Umbilical cord (tissue), 2 donors: ENCODE results near the gene HAPLN2. TPM values are rescaled to one million over a fixed set of nuclear protein-coding genes. Genes with fewer than 3 reads are reported as not detected.
A peak's percentile ranks its signal among the peaks of the same experiment; 100 is the strongest.
"Not testable (repeated sequence)": the region's sequence is repeated elsewhere in the genome, so short reads cannot be mapped to it uniquely, and the experiment has no call there.

Experiments used
- DNase-seq: peaks from one replicate; pipeline ENCODE4 v3.0.0-alpha.2; 2015; ENCODE audit warnings: low spot score
- total RNA-seq: library from RNA; depleted of rRNA; stranded (reverse); fragments of >200 nt; gene quantifications from one replicate; pipeline ENCODE4 v1.2.3, GENCODE V29; 2014; ENCODE audit warnings: low replicate concordance; ENCODE audit not compliant: insufficient read depth

HAPLN2 gene
- total RNA-seq, result not detected

DNA sequence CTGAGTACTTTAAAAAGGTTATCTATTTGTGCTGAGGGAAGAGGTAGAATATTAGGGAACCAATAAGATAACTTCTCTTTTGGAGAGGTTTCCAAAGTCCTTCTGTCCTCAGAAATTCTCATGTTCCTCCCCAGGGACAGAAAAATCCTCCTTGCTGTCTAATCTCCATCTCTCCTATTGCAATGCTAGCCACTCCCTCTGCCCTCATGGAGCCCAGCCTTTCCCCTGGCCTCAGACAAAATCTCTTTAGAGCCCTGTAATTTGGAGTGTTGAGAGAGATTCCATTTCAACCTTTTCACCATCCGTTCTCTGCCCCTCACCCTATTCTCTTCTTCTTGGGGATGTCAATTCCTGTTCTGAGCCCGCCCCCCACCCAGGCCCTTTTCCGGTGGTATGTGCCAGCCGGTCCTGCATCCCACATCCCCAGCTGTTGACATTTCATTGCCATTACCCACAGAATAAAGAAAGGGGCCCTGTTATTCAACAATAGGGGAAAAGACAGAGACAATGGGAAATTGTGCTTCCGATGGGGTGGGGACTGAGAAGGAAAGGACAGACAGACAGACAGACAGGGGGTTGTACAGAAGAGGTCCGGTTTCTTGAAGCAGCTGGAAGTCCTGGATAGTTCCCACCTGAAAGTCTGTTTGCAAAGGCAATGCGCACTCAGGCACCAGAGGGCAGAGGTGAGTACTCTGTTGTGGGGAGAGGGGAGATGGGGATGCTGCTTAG, at the start of gene HAPLN2:
TSS of gene HAPLN2 (plus strand) at position 563 of the 729 bp plus-strand sequence. CDS start 4,076 bp downstream, outside the sequence.
- no peak for DNase-seq

DNA sequence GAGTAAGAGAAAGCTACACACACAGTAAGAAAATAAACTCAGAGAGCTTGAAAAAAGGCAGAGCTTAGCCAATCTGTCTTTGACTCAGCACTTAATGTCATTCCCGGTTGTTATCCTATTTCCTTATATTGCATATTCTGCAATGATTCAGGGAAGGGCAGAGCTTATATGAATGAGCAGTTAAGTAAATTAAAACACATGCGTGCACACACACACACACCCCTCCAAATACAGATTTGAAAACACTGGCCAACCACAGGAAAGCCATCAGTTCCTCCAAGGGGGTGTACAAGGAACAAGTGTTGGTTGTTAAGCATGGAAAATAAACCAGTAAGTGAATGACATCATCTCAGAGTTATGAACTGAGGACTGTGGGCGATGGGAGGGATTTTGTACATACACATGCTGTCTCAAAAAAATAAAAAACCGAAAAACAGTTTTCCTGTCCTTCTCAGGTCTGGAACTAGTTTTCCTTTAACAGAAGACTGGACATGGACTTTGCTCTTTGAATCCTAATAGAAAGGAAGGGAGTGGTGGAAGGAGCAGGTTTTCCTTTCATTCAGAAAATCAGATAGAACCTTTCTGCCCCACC, 47.9 kb upstream of the HAPLN2 start:
- DNase-seq, result peak; percentile 59

GRCh38 chr1:156571919-156572662, 47.1 kb upstream of the HAPLN2 start, which contains the start of gene IQGAP3:
Gene IQGAP3, minus strand, starts transcription at chr1:156572565. Its CDS starts 36 bp downstream, at chr1:156572529.
- peak; percentile 87 for DNase-seq

- no peak for DNase-seq
These were observed 46.6 kb upstream of the HAPLN2 start for GRCh38 chr1:156572663-156573018.

- DNase-seq, result no peak
These were observed 45.1 kb upstream of the HAPLN2 start for GRCh38 chr1:156574039-156574633.

GRCh38 chr1:156577550-156577949, 41.7 kb upstream of the HAPLN2 start:
- no peak for DNase-seq

GRCh38 chr1:156578055-156578454, 41.2 kb upstream of the HAPLN2 start:
- DNase-seq, result no peak

DNA sequence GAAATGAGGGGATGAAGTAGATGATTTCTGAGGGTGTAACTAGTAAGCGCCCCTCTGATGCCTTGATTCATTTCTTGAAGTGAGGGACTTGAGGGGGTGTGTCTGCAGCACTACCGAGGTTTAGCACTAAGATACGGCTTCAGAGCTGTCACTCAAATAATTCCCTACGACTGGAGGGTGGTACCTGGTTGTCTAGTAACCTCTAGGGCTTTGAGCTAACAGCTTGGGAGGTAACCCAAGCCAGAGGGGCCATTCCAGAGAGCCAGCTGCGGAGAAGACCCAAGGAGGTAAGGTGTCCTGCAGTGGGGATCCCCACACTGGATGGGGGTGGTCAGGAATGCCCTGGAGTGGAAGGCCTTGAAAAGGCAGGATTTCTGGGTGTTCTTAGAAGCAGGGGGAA, 39.7 kb upstream of the HAPLN2 start, which contains the start of gene TTC24:
TSS of gene TTC24 (plus strand) at position 252 of the 400 bp plus-strand sequence. CDS start 1,642 bp downstream, outside the sequence.
- no peak for DNase-seq

GRCh38 chr1:156581661-156582387, 37.4 kb upstream of the HAPLN2 start:
- no peak for DNase-seq

- DNase-seq, result no peak
These were observed 36.7 kb upstream of the HAPLN2 start for GRCh38 chr1:156582388-156583017.

DNA sequence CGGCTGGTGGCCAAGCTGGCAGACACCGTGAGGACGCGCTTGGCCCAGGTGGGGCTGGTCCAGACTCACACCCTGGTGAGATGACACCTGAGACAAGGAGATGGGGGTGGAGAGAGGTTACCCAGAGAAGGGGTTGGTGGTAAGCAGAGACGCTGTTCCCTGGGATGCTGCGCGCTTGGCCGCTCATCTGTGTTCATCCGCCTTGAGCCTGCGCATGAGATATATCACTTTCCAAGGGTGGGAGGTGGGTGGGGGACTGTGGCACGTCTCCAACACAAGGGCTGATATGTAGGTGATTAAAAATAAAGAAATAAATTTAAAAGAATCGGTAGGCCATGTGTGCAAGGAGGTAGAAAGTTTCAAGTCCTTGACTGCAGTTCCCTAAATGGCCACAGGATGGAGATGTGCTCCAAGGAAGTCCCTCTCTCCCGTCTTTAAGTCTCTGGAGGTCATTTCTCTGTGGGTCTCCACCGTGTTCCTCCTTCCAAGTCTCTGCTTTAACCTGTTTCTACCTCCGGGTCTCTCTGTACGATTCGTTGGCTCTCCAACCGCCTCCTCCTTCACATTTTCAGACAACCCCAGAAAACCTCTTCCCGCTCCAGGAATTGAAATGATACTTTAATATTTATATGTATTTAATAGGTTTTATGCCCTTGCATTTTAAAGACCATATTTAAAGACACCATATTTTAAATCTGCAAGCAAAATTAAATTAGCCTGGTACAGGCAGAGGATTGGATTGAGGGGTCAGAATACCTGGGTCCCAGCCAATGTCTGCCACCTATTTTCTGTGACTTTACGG, 35.2 kb upstream of the HAPLN2 start:
- DNase-seq, result peak; percentile 79

DNA sequence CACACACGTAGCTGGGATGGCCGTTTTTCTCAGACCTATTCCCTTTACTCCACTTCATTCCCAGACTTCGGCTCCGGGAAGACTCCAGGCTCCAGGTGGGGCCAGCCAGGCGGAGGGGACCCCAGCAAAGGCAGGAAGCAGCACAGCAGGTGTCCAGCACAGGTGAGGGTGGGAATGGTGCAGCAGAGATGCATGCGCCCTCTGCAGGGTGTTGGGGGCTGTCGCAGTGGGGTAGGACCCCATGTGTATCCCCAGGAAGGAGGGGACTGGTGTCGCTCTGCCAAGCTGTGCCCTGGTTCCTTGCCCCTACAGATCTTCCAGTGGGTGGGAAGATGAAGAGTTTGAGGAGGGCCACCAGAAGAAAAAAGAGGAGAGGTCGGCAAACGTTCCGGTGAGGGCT, 34.4 kb upstream of the HAPLN2 start:
- DNase-seq, result no peak

GRCh38 chr1:156586323-156586722, 32.9 kb upstream of the HAPLN2 start:
- no peak for DNase-seq

- DNase-seq, result no peak
These were observed 32.2 kb upstream of the HAPLN2 start for GRCh38 chr1:156586892-156587477.

DNA sequence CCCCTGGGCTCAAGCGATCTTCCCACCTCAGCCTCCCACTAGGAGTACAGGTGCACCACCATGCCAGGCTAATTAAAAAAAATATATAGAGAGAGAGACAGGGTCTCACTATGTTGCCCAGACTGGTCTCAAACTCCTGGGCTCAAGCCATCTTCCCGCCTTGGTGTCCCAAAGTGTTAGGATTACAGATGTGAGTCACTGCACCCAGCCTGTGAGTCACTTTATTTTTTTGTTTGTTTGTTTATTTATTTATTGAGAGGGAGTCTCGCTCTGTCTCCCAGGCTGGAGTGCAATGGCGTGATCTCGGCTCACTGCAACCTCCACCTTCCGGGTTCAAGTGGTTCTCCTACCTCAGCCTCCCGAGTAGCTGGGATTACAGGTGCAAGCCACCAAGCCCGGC, 31.3 kb upstream of the HAPLN2 start:
- DNase-seq, result not testable (repeated sequence)

GRCh38 chr1:156589546-156589945, 29.7 kb upstream of the HAPLN2 start:
- no peak for DNase-seq

GRCh38 chr1:156590326-156591180, 28.7 kb upstream of the HAPLN2 start:
- DNase-seq, result no peak

DNA sequence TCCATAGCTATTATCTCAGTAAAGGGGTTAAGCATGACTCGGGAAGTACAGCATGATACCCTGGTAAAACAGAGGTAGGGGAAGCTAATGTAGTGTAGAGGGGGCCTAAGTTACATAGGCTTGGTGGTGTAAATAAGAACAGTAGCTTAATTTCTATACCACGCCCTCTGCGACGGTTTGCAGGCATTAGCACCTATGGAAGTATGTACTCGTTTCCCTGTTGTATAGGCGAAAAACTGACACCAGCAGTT, 28.1 kb upstream of the HAPLN2 start:
- no peak for DNase-seq
